CD8-positive, alpha-beta memory T cell (primary cell): ENCODE results near the gene GNAI2. TPM values are rescaled to one million over a fixed set of nuclear protein-coding genes. Genes with fewer than 3 reads are reported as not detected.

Experiments used
- CTCF ChIA-PET: fragments of 350-600 bp; sonication (Branson Sonifier 250); formaldehyde crosslinking; loops from one replicate; lab custom pipeline; 2021; ENCODE audit warnings: antibody characterized with exemption; lab: Charles Lee
- POLR2A ChIA-PET: fragments of 350-600 bp; sonication (Branson Sonifier 250); formaldehyde crosslinking; loops from one replicate; lab custom pipeline; 2021; ENCODE audit warnings: antibody characterized with exemption; lab: Charles Lee
- DNase-seq, 5 donors: peaks; one replicate each; pipeline versions ENCODE4 v3.0.0 to v3.0.0-alpha.2; 2020 to 2022; ENCODE audit warnings: mixed read lengths in 1 of 5
- H3K27ac ChIP-seq: one replicate; pipeline ENCODE4 v1.7.0; 2013; ENCODE audit warnings: low read depth, mild to moderate bottlenecking, low read length, moderate library complexity
- H3K27me3 ChIP-seq: 2 replicates; pipeline ENCODE4 v1.7.0; 2013; ENCODE audit warnings: low read length, mild to moderate bottlenecking; ENCODE audit not compliant: insufficient read depth, poor library complexity, severe bottlenecking
- H3K36me3 ChIP-seq: 2 replicates; pipeline ENCODE4 v1.7.0; 2013; ENCODE audit warnings: mild to moderate bottlenecking, low read length, moderate library complexity; ENCODE audit not compliant: insufficient read depth
- H3K4me1 ChIP-seq: 2 replicates; pipeline ENCODE4 v1.7.0; 2013; ENCODE audit warnings: mild to moderate bottlenecking, low read length, moderate library complexity; ENCODE audit not compliant: insufficient read depth
- H3K4me3 ChIP-seq: 2 replicates; pipeline ENCODE4 v1.7.0; 2013; ENCODE audit warnings: mild to moderate bottlenecking, low read length
- H3K9me3 ChIP-seq: 2 replicates; pipeline ENCODE4 v1.7.0; 2013; ENCODE audit warnings: mild to moderate bottlenecking, low read length
- H3K27ac Mint-ChIP-seq, 8 donors: one replicate each; pipeline ENCODE4 v1.8.0; 2020 to 2021; ENCODE audit warnings: mixed read lengths in 8 of 8, mild to moderate bottlenecking in 6 of 8, inconsistent platforms in 3 of 8, moderate library complexity in 3 of 8
- H3K27me3 Mint-ChIP-seq, 2 donors: one replicate each; pipeline ENCODE4 v1.8.0; 2020 to 2021; ENCODE audit warnings: mixed read lengths in 2 of 2, mild to moderate bottlenecking in 1 of 2, moderate library complexity in 1 of 2
- H3K36me3 Mint-ChIP-seq, 3 donors: one replicate each; pipeline ENCODE4 v1.8.0; 2020 to 2021; ENCODE audit warnings: mixed read lengths in 3 of 3, inconsistent platforms in 1 of 3, mild to moderate bottlenecking in 1 of 3
- H3K4me1 Mint-ChIP-seq, 3 donors: one replicate each; pipeline ENCODE4 v1.8.0; 2020 to 2021; ENCODE audit warnings: mixed read lengths in 3 of 3, inconsistent platforms in 1 of 3, mild to moderate bottlenecking in 1 of 3
- H3K4me3 Mint-ChIP-seq, 7 donors: one replicate each; pipeline ENCODE4 v1.8.0; 2020 to 2021; ENCODE audit warnings: mixed read lengths in 7 of 7, mild to moderate bottlenecking in 6 of 7, moderate library complexity in 4 of 7, inconsistent platforms in 2 of 7
- H3K9me3 Mint-ChIP-seq, 5 donors: one replicate each; pipeline ENCODE4 v1.8.0; 2020 to 2022; ENCODE audit warnings: mixed read lengths in 5 of 5, mild to moderate bottlenecking in 3 of 5, moderate library complexity in 2 of 5, inconsistent platforms in 1 of 5
- polyA plus RNA-seq: library from polyadenylated mRNA; unstranded; fragments of 300-500 nt; fragmentation: Illumina TruSeq; gene quantifications from one replicate; pipeline ENCODE4 v1.2.3, GENCODE V29; 2021
- total RNA-seq, 2 experiments: library from RNA; stranded (reverse); gene quantifications; one replicate each; pipeline ENCODE4 v1.2.3, GENCODE V29; 2021

The GNAI2 gene
- total and polyA plus RNA-seq, 3 experiments from 2014 or later: 259 to 665 (median 265) TPM

GRCh38 chr3:50237133-50237651, 1.2 kb downstream of the GNAI2 start:
- H3K27ac Mint-ChIP-seq: peak overlapping the region; percentile 93 to 99 (median 96)
- no peaks in the 10 kb centered on the region for H3K9me3 Mint-ChIP-seq
- ChIA-PET CTCF (interaction anchor here (0.8 to 15.9 kb wide), 5 partner anchors 11 to 55 kb away, joined by 3 to 241 read pairs (median 11); partner anchors contain the start of gene IFRD2), POLR2A (interaction anchor here (0.6 to 3.0 kb wide), 5 partner anchors 10 to 141 kb away, joined by 4 to 35 read pairs (median 6); no protein-coding TSS in a partner anchor)
- Histone ChIP-seq H3K27me3 (no peaks in the 10 kb centered on the region), H3K4me3 (peak overlapping the region; percentile 99), H3K9me3 (no peaks in the 10 kb centered on the region), H3K4me1 (peaks cover 50% of the 10 kb centered on the region), H3K27ac (peak overlapping the region; percentile 71), H3K36me3 (peaks cover 13% of the 10 kb centered on the region)
- peak in 2 of 5 donors; percentile 37 to 58 for DNase-seq
- peak overlapping the region; percentile 87 to 99 (median 98) for H3K4me3 Mint-ChIP-seq
- peaks cover 40 to 48% (median 44%) of the 10 kb centered on the region in 3 donors for H3K4me1 Mint-ChIP-seq
- peaks cover 0 to 41% (median 0%) of the 10 kb centered on the region in 3 donors for H3K36me3 Mint-ChIP-seq
- H3K27me3 Mint-ChIP-seq: no peaks in the 10 kb centered on the region

- CTCF ChIA-PET: interaction anchor here (0.8 to 15.9 kb wide), 6 partner anchors 10 to 54 kb away, joined by 3 to 241 read pairs (median 8); partner anchors contain the start of gene IFRD2
Measured at GRCh38 chr3:50237754-50238548, 1.9 kb downstream of the GNAI2 start.

GRCh38 chr3:50238549-50239026, 2.6 kb downstream of the GNAI2 start:
- no peak for DNase-seq
- Histone ChIP-seq H3K27ac (peak overlapping the region; percentile 71), H3K27me3 (no peaks in the 10 kb centered on the region), H3K9me3 (no peaks in the 10 kb centered on the region), H3K4me3 (peak overlapping the region; percentile 99), H3K36me3 (peaks cover 13% of the 10 kb centered on the region), H3K4me1 (peaks cover 64% of the 10 kb centered on the region)
- Mint-ChIP-seq H3K27ac (peak overlapping the region; percentile 93 to 99 (median 96)), H3K9me3 (no peaks in the 10 kb centered on the region), H3K36me3 (peaks cover 0 to 47% (median 0%) of the 10 kb centered on the region in 3 donors), H3K27me3 (no peaks in the 10 kb centered on the region), H3K4me3 (peak overlapping the region; percentile 87 to 99 (median 98)), H3K4me1 (peaks cover 53 to 60% (median 53%) of the 10 kb centered on the region in 3 donors)
- ChIA-PET POLR2A (interaction anchor here (0.7 to 1.8 kb wide), 2 partner anchors 8 to 12 kb away, joined by 3 to 6 read pairs; no protein-coding TSS in a partner anchor), CTCF (interaction anchor here (1.8 to 15.9 kb wide), 3 partner anchors 10 to 44 kb away, joined by 6 to 241 read pairs (median 11); no protein-coding TSS in a partner anchor)

More at GRCh38 chr3:50237754-50238548, 1.9 kb downstream of the GNAI2 start:
- DNase-seq: peak; percentile 81 to 91 (median 83)
- peak overlapping the region; percentile 99 for H3K4me3 ChIP-seq
- Mint-ChIP-seq H3K27me3 (no peaks in the 10 kb centered on the region), H3K36me3 (peaks cover 0 to 45% (median 0%) of the 10 kb centered on the region in 3 donors), H3K4me3 (peak overlapping the region; percentile 87 to 99 (median 98)), H3K9me3 (no peaks in the 10 kb centered on the region), H3K27ac (peak overlapping the region; percentile 93 to 99 (median 96)), H3K4me1 (peaks cover 47 to 55% (median 50%) of the 10 kb centered on the region in 3 donors)
- H3K27ac ChIP-seq: peak overlapping the region; percentile 71
- H3K36me3 ChIP-seq: peaks cover 13% of the 10 kb centered on the region
- no peaks in the 10 kb centered on the region for H3K27me3 ChIP-seq
- no peaks in the 10 kb centered on the region for H3K9me3 ChIP-seq
- POLR2A ChIA-PET: interaction anchor here (0.6 to 3.0 kb wide), 5 partner anchors 9 to 142 kb away, joined by 4 to 35 read pairs (median 6); no protein-coding TSS in a partner anchor
- peaks cover 58% of the 10 kb centered on the region for H3K4me1 ChIP-seq

DNA sequence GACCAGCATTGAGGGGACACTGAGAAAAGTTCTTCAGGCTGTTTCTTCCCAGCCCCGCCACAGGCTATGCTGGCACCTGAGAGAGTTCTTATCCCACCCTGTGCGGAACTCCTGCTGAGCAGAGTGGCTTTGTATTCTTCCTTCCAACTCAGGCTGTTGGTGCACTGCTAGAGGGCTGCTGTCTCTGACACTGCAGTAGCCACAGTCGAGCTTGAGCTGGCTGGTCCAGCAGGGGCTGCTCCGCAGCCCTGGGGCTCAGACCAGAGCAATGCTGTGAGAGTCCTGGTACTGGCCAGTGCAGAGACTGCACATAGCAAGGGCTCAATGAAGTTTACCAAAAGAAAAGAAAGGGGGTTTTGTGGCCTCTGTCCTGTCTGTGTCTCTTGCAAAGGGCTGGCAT, 3.6 kb downstream of the GNAI2 start:
- peak overlapping the region; percentile 87 to 99 (median 98) for H3K4me3 Mint-ChIP-seq
- no peaks in the 10 kb centered on the region for H3K27me3 ChIP-seq
- peak overlapping the region; percentile 83 to 99 (median 96) for H3K27ac Mint-ChIP-seq
- no peaks in the 10 kb centered on the region for H3K9me3 Mint-ChIP-seq
- H3K4me1 ChIP-seq: peaks cover 71% of the 10 kb centered on the region
- peaks cover 59 to 68% (median 62%) of the 10 kb centered on the region in 3 donors for H3K4me1 Mint-ChIP-seq
- H3K27me3 Mint-ChIP-seq: no peaks in the 10 kb centered on the region
- no peak for DNase-seq
- ChIA-PET POLR2A (interaction anchor here (1.1 kb wide), 1 partner anchor 13 kb away, joined by 3 read pairs; no protein-coding TSS in a partner anchor), CTCF (interaction anchor here (0.8 to 15.9 kb wide), 4 partner anchors 10 to 46 kb away, joined by 3 to 241 read pairs (median 60); partner anchors contain the start of gene GNAT1)
- no peaks in the 10 kb centered on the region for H3K9me3 ChIP-seq
- H3K36me3 Mint-ChIP-seq: peaks cover 0 to 55% (median 0%) of the 10 kb centered on the region in 3 donors
- no peak overlapping the region for H3K4me3 ChIP-seq
- H3K36me3 ChIP-seq: peaks cover 13% of the 10 kb centered on the region
- H3K27ac ChIP-seq: no peak overlapping the region

- Histone ChIP-seq H3K27ac (peak overlapping the region; percentile 46), H3K36me3 (peaks cover 13% of the 10 kb centered on the region), H3K9me3 (no peaks in the 10 kb centered on the region), H3K4me3 (no peak overlapping the region), H3K27me3 (no peaks in the 10 kb centered on the region), H3K4me1 (peaks cover 77% of the 10 kb centered on the region)
- H3K9me3 Mint-ChIP-seq: no peaks in the 10 kb centered on the region
- CTCF ChIA-PET: interaction anchor here (1.5 to 9.2 kb wide), 6 partner anchors 10 to 47 kb away, joined by 4 to 116 read pairs (median 8); partner anchors contain the start of gene GNAT1
- H3K27me3 Mint-ChIP-seq: no peaks in the 10 kb centered on the region
- peak overlapping the region in 6 of 7 donors; percentile 40 to 78 (median 71) for H3K4me3 Mint-ChIP-seq
- H3K4me1 Mint-ChIP-seq: peaks cover 67 to 78% (median 69%) of the 10 kb centered on the region in 3 donors
- no peak for DNase-seq
- peak overlapping the region; percentile 74 to 98 (median 90) for H3K27ac Mint-ChIP-seq
- peaks cover 0 to 57% (median 0%) of the 10 kb centered on the region in 3 donors for H3K36me3 Mint-ChIP-seq
- POLR2A ChIA-PET: interaction anchor here (1.7 kb wide), 1 partner anchor 17 kb away, joined by 4 read pairs; no protein-coding TSS in a partner anchor
Measured at GRCh38 chr3:50241163-50241562, 5.2 kb downstream of the GNAI2 start.

DNA sequence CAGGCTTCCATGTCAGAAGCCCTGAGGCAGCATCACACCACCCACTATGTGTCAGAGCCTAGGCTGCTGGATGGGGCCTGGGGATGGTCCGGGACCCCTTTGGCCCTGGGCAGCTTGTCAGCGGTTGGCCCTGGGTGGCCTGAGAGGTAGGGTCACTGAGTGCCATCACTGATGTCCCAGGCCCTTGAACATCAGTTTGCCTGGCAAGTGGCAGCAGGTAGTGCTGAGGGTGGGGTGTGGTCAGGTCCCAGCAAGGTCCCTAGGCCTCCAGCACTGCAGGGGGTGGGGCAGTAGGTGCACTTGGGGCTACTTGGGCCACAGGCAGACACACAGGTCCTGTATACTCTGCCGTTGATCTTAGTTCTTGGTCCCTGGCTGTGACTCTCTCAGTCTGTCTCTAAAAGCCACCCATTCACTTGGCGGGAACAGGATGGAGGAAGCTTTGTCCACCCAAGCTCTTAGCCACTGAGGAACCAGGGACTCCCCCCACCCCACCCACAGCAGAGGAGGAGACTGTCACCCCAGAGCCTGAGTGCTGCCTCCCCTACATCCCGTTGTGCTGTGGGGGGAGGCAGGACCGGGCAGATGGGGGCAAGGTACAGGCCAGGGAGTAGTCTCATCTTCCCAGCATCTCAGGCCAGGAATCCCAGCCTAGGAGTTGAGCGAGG, 5.8 kb downstream of the GNAI2 start:
- Mint-ChIP-seq H3K4me3 (peak overlapping the region; percentile 36 to 88 (median 72)), H3K36me3 (peaks cover 0 to 56% (median 0%) of the 10 kb centered on the region in 3 donors), H3K27me3 (no peaks in the 10 kb centered on the region), H3K9me3 (no peaks in the 10 kb centered on the region), H3K27ac (peak overlapping the region; percentile 84 to 98 (median 95)), H3K4me1 (peaks cover 72 to 85% (median 76%) of the 10 kb centered on the region in 3 donors)
- Histone ChIP-seq H3K27me3 (no peaks in the 10 kb centered on the region), H3K36me3 (peaks cover 13% of the 10 kb centered on the region), H3K4me3 (no peak overlapping the region), H3K27ac (peak overlapping the region; percentile 46), H3K4me1 (peaks cover 84% of the 10 kb centered on the region), H3K9me3 (no peaks in the 10 kb centered on the region)
- ChIA-PET CTCF (interaction anchor here (1.7 to 9.2 kb wide), 5 partner anchors 11 to 48 kb away, joined by 4 to 116 read pairs (median 9); partner anchors contain the start of gene GNAT1), POLR2A (interaction anchor here (1.7 kb wide), 1 partner anchor 17 kb away, joined by 4 read pairs; no protein-coding TSS in a partner anchor)
- DNase-seq: no peak

- POLR2A ChIA-PET: no interaction called here
- Mint-ChIP-seq H3K27me3 (no peaks in the 10 kb centered on the region), H3K27ac (peak overlapping the region; percentile 85 to 99 (median 94)), H3K4me3 (peak overlapping the region; percentile 47 to 89 (median 72)), H3K4me1 (peaks cover 77 to 91% (median 81%) of the 10 kb centered on the region in 3 donors), H3K36me3 (peaks cover 0 to 54% (median 0%) of the 10 kb centered on the region in 3 donors), H3K9me3 (no peaks in the 10 kb centered on the region)
- DNase-seq: no peak
- CTCF ChIA-PET: interaction anchor here (1.4 to 9.2 kb wide), 5 partner anchors 14 to 48 kb away, joined by 4 to 116 read pairs (median 9); partner anchors contain the start of gene GNAT1
- Histone ChIP-seq H3K4me3 (peak overlapping the region; percentile 27), H3K4me1 (peaks cover 89% of the 10 kb centered on the region), H3K9me3 (no peaks in the 10 kb centered on the region), H3K36me3 (peaks cover 14% of the 10 kb centered on the region), H3K27me3 (no peaks in the 10 kb centered on the region), H3K27ac (peak overlapping the region; percentile 46)
Measured at GRCh38 chr3:50242381-50242770, 6.4 kb downstream of the GNAI2 start.
